OCI-LY1 (cell line): ENCODE data around the gene LIX1L.

Experiments
- EZH2 ChIP-seq: fragments of 200-600 bp; sonication (generic), shearing (Covaris generic); IDR thresholded peaks from 2 replicates; pipeline ENCODE4 v1.8.0; 2017; ENCODE audit warnings: borderline replicate concordance, mixed run types, mild to moderate bottlenecking, antibody characterized with exemption, low read length, moderate library complexity, mixed read lengths
- TF ChIP-seq, protein P1 (sequence below): fragments of 200-600 bp; sonication (generic), shearing (Covaris generic); IDR thresholded peaks from 2 replicates; pipeline ENCODE4 v1.5.1; 2017; ENCODE audit warnings: mild to moderate bottlenecking, antibody characterized with exemption, low read length, moderate library complexity, mixed read lengths

DNA sequence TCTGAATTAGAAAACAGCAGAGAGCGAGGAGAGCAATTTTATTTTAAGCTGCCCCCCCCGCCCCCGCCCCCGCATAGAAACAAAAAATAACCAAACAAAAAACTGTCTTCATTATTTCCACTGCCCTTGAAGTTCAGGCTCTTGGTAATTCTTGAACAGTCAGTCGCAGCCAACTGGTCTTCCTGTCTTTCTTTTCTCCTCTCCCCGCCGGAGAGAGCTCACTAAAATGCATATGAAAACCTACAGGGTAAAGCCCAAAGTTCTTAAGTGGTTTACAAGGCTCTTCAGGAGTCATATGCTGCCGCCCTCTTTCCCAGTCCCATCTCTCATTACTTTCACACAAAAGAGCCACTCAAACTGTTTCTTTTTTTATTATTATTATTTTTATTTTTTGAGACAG is 71.0 kb downstream of the LIX1L start:
- TF ChIP-seq, protein P1, sequence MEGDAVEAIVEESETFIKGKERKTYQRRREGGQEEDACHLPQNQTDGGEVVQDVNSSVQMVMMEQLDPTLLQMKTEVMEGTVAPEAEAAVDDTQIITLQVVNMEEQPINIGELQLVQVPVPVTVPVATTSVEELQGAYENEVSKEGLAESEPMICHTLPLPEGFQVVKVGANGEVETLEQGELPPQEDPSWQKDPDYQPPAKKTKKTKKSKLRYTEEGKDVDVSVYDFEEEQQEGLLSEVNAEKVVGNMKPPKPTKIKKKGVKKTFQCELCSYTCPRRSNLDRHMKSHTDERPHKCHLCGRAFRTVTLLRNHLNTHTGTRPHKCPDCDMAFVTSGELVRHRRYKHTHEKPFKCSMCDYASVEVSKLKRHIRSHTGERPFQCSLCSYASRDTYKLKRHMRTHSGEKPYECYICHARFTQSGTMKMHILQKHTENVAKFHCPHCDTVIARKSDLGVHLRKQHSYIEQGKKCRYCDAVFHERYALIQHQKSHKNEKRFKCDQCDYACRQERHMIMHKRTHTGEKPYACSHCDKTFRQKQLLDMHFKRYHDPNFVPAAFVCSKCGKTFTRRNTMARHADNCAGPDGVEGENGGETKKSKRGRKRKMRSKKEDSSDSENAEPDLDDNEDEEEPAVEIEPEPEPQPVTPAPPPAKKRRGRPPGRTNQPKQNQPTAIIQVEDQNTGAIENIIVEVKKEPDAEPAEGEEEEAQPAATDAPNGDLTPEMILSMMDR = no peak
- TF ChIP-seq EZH2 = no peak
